ENCODE results near the gene SHOC2.
"Not testable (repeated sequence)": the region's sequence is repeated elsewhere in the genome, so short reads cannot be mapped to it uniquely, and the experiment has no call there.

SHOC2 gene

GRCh38 chr10:110915035-110915434 lies 4.4 kb upstream of the SHOC2 start:
- DNase-seq (ENCODE audit: extremely low spot score) = no peak
- CTCF ChIA-PET = interaction anchor here (0.8 kb wide), 1 partner anchor 21 kb away, joined by 3 read pairs; no protein-coding TSS in a partner anchor
- no peak for TF ChIP-seq SUZ12 (IDR thresholded peaks at IDR 0.05)
- no peak for TF ChIP-seq SP1 (IDR thresholded peaks at IDR 0.05)
- TF ChIP-seq CTBP1 (IDR thresholded peaks at IDR 0.05; ENCODE audit: borderline replicate concordance) = no peak
- no peak for TF ChIP-seq ZNF384 (IDR thresholded peaks at IDR 0.05)
- no peak for TF ChIP-seq TARDBP (IDR thresholded peaks at IDR 0.05)
- no peak for TF ChIP-seq ELF4 (IDR thresholded peaks at IDR 0.05)
- no peak for TF ChIP-seq HDGF (IDR thresholded peaks at IDR 0.05; ENCODE audit: borderline replicate concordance)
- no peak for TF ChIP-seq FOXK2 (IDR thresholded peaks at IDR 0.05)
- TF ChIP-seq LEF1 (IDR thresholded peaks at IDR 0.05; ENCODE audit: borderline replicate concordance) = no peak
- TF ChIP-seq ARNT (IDR thresholded peaks at IDR 0.05) = no peak
- no peak for TF ChIP-seq L3MBTL2 (conservative IDR thresholded peaks at IDR 0.05)
- TF ChIP-seq BHLHE40 (IDR thresholded peaks at IDR 0.05; ENCODE audit: borderline replicate concordance) = no peak
- no peak for TF ChIP-seq NFRKB (IDR thresholded peaks at IDR 0.05)
- TF ChIP-seq FOXA1 (IDR thresholded peaks at IDR 0.05) = no peak
- TF ChIP-seq FOXM1 (IDR thresholded peaks at IDR 0.05; ENCODE audit: borderline replicate concordance) = no peak
- TF ChIP-seq, protein P1, sequence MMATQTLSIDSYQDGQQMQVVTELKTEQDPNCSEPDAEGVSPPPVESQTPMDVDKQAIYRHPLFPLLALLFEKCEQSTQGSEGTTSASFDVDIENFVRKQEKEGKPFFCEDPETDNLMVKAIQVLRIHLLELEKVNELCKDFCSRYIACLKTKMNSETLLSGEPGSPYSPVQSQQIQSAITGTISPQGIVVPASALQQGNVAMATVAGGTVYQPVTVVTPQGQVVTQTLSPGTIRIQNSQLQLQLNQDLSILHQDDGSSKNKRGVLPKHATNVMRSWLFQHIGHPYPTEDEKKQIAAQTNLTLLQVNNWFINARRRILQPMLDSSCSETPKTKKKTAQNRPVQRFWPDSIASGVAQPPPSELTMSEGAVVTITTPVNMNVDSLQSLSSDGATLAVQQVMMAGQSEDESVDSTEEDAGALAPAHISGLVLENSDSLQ (IDR thresholded peaks at IDR 0.05) = no peak
- POLR2A ChIA-PET = interaction anchor here (0.9 kb wide), 1 partner anchor 13 kb away, joined by 3 read pairs; no protein-coding TSS in a partner anchor

GRCh38 chr10:110915600-110915999 lies 3.8 kb upstream of the SHOC2 start:
- POLR2A ChIA-PET; DNase-seq (ENCODE audit: extremely low spot score); CTCF ChIA-PET: not testable (repeated sequence)

- TF ChIP-seq SP1 (IDR thresholded peaks at IDR 0.05) (no peak), SUZ12 (IDR thresholded peaks at IDR 0.05) (no peak), TARDBP (IDR thresholded peaks at IDR 0.05) (no peak), CTBP1 (IDR thresholded peaks at IDR 0.05; ENCODE audit: borderline replicate concordance) (peak; percentile 95), L3MBTL2 (conservative IDR thresholded peaks at IDR 0.05) (no peak), HDGF (IDR thresholded peaks at IDR 0.05; ENCODE audit: borderline replicate concordance) (no peak), FOXA1 (IDR thresholded peaks at IDR 0.05) (no peak), LEF1 (IDR thresholded peaks at IDR 0.05; ENCODE audit: borderline replicate concordance) (peak; percentile 44; the same call in 1 of the 2 replicates), ELF4 (IDR thresholded peaks at IDR 0.05) (no peak), BHLHE40 (IDR thresholded peaks at IDR 0.05; ENCODE audit: borderline replicate concordance) (no peak), FOXK2 (IDR thresholded peaks at IDR 0.05) (no peak), FOXM1 (IDR thresholded peaks at IDR 0.05; ENCODE audit: borderline replicate concordance) (no peak), ZNF384 (IDR thresholded peaks at IDR 0.05) (peak; percentile 67; the same call in 1 of the 2 replicates), NFRKB (IDR thresholded peaks at IDR 0.05) (no peak), ARNT (IDR thresholded peaks at IDR 0.05) (peak; percentile 80; the same call in 1 of the 2 replicates)
- TF ChIP-seq, protein P1 (IDR thresholded peaks at IDR 0.05) = peak; percentile 90
- ChIA-PET POLR2A (interaction anchor here (0.6 to 1.2 kb wide), 5 partner anchors 11 to 131 kb away, joined by 3 to 4 read pairs (median 4); partner anchors contain the start of gene PDCD4), CTCF (interaction anchor here (0.6 to 0.7 kb wide), 2 partner anchors 21 to 124 kb away, joined by 3 to 8 read pairs; no protein-coding TSS in a partner anchor)
- peak; percentile 57 for DNase-seq (ENCODE audit: extremely low spot score)
Measured at GRCh38 chr10:110916554-110917346, 2.7 kb upstream of the SHOC2 start.

GRCh38 chr10:110918269-110918642 lies 1.1 kb upstream of the SHOC2 start:
- TF ChIP-seq HDGF (IDR thresholded peaks at IDR 0.05; ENCODE audit: borderline replicate concordance) (no peak), TARDBP (IDR thresholded peaks at IDR 0.05) (no peak), L3MBTL2 (conservative IDR thresholded peaks at IDR 0.05) (no peak; the same call in 1 of the 2 replicates), ARNT (IDR thresholded peaks at IDR 0.05) (no peak), ZNF384 (IDR thresholded peaks at IDR 0.05) (no peak), BHLHE40 (IDR thresholded peaks at IDR 0.05; ENCODE audit: borderline replicate concordance) (no peak), SUZ12 (IDR thresholded peaks at IDR 0.05) (no peak), CTBP1 (IDR thresholded peaks at IDR 0.05; ENCODE audit: borderline replicate concordance) (no peak), FOXM1 (IDR thresholded peaks at IDR 0.05; ENCODE audit: borderline replicate concordance) (no peak), ELF4 (IDR thresholded peaks at IDR 0.05) (no peak), NFRKB (IDR thresholded peaks at IDR 0.05) (no peak)
- POLR2A ChIA-PET = interaction anchor here (0.6 to 2.4 kb wide), 17 partner anchors 8 to 615 kb away, joined by 3 to 20 read pairs (median 4); partner anchors contain the start of genes ADRA2A, PDCD4 and SMNDC1
- CTCF ChIA-PET = no interaction called here
- DNase-seq (ENCODE audit: extremely low spot score) = peak; percentile 91

DNA sequence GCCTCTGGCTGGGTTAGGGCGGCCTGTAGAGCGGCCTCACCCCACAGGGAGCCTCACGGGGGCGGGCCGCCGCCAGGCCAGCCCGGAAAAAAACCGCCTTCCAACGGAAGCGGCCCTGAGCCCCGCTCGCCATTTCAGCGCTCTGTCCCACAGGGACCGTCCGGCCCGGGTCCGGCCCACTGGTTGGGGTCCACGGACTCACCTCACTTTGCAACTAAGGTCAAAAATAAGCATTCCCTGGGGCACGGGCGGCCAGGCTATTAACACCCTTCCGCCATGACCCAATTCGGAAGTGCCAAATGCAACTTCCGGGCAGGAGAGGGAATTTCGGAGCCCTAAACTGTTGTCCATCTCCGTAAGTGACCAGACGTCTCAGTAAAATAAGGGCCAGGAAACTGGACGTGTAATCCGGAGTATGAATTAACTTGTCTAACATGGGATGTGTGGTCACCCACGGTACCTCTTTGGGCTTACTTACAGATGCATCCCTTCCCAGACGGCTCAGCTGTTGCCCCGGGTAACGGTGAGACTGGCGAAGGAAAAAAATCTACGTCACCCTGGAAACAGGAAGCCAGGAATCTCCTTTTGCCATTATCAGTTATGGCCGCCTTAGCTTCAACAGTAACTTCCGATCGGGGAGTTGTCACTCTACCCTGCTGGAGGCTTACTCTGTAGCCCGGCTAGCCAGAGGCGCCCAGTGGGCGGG lies 608 bp upstream of the SHOC2 start, which contains the start of gene BBIP1:
TSS of gene BBIP1 (minus strand) at position 538 of the 706 bp plus-strand sequence. CDS start 1,023 bp downstream, outside the sequence.
- ChIA-PET CTCF (no interaction called here), POLR2A (interaction anchor here (0.6 to 2.4 kb wide), 21 partner anchors 9 to 615 kb away, joined by 3 to 20 read pairs (median 4); partner anchors contain the start of genes ADRA2A, PDCD4 and SMNDC1)
- no peak for TF ChIP-seq FOXK2 (IDR thresholded peaks at IDR 0.05)
- TF ChIP-seq, protein P1 (IDR thresholded peaks at IDR 0.05) = peak; percentile 94
- TF ChIP-seq HDGF (IDR thresholded peaks at IDR 0.05; ENCODE audit: borderline replicate concordance) = no peak
- TF ChIP-seq LEF1 (IDR thresholded peaks at IDR 0.05; ENCODE audit: borderline replicate concordance) = no peak
- no peak for TF ChIP-seq ARNT (IDR thresholded peaks at IDR 0.05)
- TF ChIP-seq CTBP1 (IDR thresholded peaks at IDR 0.05; ENCODE audit: borderline replicate concordance) = no peak
- TF ChIP-seq ZNF384 (IDR thresholded peaks at IDR 0.05) = no peak
- peak; percentile 93 for DNase-seq (ENCODE audit: extremely low spot score)
